ENCODE results near the gene OR5T2. TPM values are rescaled to one million over a fixed set of nuclear protein-coding genes. Genes with fewer than 3 reads are reported as not detected.

OR5T2 gene
- total and polyA plus RNA-seq, 4 donors, result not detected

DNA sequence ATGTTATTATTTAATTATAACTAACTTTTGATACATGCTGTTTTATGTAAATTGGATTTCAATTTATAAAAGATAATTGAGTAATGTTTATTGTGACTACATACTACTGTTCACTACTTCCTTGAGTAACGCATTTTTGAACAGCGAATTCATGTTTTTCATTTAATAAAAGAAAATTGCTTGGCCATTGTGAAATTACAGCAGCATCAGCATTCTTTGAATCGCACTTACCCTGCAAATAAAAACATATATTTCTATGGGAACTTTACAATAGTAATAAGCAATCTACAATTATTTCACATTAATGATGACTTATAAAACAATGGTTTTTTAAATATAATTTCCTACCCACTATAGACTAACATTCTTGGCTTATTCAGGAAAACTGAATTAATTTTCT, 37.4 kb downstream of the OR5T2 start (continued):
- no peak for TF ChIP-seq MAX (IDR thresholded peaks at IDR 0.05)
- TF ChIP-seq NR2F2 (IDR thresholded peaks at IDR 0.05), result no peak

- DNase-seq (ENCODE audit: low spot score), result no peak
- H3K27ac ChIP-seq (ENCODE audit: low read depth in 1 of 2, low read length in 2 of 2), result no peak overlapping the region
- H3K9ac ChIP-seq (ENCODE audit: low read depth in 1 of 2, low read length in 2 of 2), result no peak overlapping the region
- WGBS, result 87% methylated on average over 3 of the region's 3 CpGs
- H3K27me3 ChIP-seq (ENCODE audit: control insufficient read depth in 4 of 4, insufficient read depth in 4 of 4, low read length in 3 of 4), result no peaks in the 10 kb centered on the region
- H3K4me3 ChIP-seq (ENCODE audit: low read depth in 1 of 3, low read length in 3 of 3), result no peak overlapping the region
- no peak for TF ChIP-seq EGR1 (IDR thresholded peaks at IDR 0.05; ENCODE audit: low read depth in 2 of 2)
- TF ChIP-seq MAX (IDR thresholded peaks at IDR 0.05), result no peak
- TF ChIP-seq YY1 (IDR thresholded peaks at IDR 0.05), result no peak
- TF ChIP-seq GABPA (IDR thresholded peaks at IDR 0.05 in 1 of 2, conservative IDR thresholded peaks at IDR 0.05 in 1 of 2), result no peak
- TF ChIP-seq JUND (IDR thresholded peaks at IDR 0.05), result no peak
- TF ChIP-seq TAF1 (conservative IDR thresholded peaks at IDR 0.05), result no peak
- no peak for TF ChIP-seq ATF3 (IDR thresholded peaks at IDR 0.05)
- TF ChIP-seq FOXA2 (IDR thresholded peaks at IDR 0.05), result no peak
- TF ChIP-seq HNF4G (IDR thresholded peaks at IDR 0.05), result no peak
- TF ChIP-seq CTCF (IDR thresholded peaks at IDR 0.05; ENCODE audit: low read depth, low read length, missing input control), result no peak
- TF ChIP-seq, protein P1, sequence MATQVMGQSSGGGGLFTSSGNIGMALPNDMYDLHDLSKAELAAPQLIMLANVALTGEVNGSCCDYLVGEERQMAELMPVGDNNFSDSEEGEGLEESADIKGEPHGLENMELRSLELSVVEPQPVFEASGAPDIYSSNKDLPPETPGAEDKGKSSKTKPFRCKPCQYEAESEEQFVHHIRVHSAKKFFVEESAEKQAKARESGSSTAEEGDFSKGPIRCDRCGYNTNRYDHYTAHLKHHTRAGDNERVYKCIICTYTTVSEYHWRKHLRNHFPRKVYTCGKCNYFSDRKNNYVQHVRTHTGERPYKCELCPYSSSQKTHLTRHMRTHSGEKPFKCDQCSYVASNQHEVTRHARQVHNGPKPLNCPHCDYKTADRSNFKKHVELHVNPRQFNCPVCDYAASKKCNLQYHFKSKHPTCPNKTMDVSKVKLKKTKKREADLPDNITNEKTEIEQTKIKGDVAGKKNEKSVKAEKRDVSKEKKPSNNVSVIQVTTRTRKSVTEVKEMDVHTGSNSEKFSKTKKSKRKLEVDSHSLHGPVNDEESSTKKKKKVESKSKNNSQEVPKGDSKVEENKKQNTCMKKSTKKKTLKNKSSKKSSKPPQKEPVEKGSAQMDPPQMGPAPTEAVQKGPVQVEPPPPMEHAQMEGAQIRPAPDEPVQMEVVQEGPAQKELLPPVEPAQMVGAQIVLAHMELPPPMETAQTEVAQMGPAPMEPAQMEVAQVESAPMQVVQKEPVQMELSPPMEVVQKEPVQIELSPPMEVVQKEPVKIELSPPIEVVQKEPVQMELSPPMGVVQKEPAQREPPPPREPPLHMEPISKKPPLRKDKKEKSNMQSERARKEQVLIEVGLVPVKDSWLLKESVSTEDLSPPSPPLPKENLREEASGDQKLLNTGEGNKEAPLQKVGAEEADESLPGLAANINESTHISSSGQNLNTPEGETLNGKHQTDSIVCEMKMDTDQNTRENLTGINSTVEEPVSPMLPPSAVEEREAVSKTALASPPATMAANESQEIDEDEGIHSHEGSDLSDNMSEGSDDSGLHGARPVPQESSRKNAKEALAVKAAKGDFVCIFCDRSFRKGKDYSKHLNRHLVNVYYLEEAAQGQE (IDR thresholded peaks at IDR 0.05), result no peak
- no peak for TF ChIP-seq RXRA (IDR thresholded peaks at IDR 0.05)
- TF ChIP-seq NR2F2 (IDR thresholded peaks at IDR 0.05), result no peak
- TF ChIP-seq ZBTB33 (IDR thresholded peaks at IDR 0.05), result no peak
- TF ChIP-seq SP1 (IDR thresholded peaks at IDR 0.05), result no peak
- no peak for TF ChIP-seq FOXA1 (IDR thresholded peaks at IDR 0.05)
- no peak for TF ChIP-seq RAD21 (IDR thresholded peaks at IDR 0.05)
- TF ChIP-seq HNF4A (conservative IDR thresholded peaks at IDR 0.05), result no peak
- no peaks in the 10 kb centered on the region for H3K9me3 ChIP-seq (ENCODE audit: control insufficient read depth in 4 of 4, low read length in 3 of 4)
- H3K4me1 ChIP-seq (ENCODE audit: control insufficient read depth in 4 of 4, insufficient read depth in 4 of 4, low read length in 3 of 4), result no peaks in the 10 kb centered on the region
- H3K36me3 ChIP-seq (ENCODE audit: control insufficient read depth in 4 of 4, insufficient read depth in 3 of 4, low read depth in 1 of 4, low read length in 3 of 4), result no peaks in the 10 kb centered on the region
Observed at GRCh38 chr11:56188602-56189001, 45.5 kb downstream of the OR5T2 start.

All from liver (tissue), 9 donors.